Neural cell (in vitro differentiated cells): Measurements from ENCODE around the gene UFD1. TPM values are rescaled to one million over a fixed set of nuclear protein-coding genes. Genes with fewer than 3 reads are reported as not detected.

ENCODE experiments used
- H2AFZ ChIP-seq: fragments of 200-600, 300-800 bp; sonication (generic), shearing (Covaris generic); 2 replicates; pipeline ENCODE4 v1.6.0; 2014; ENCODE audit warnings: low read depth, mild to moderate bottlenecking, antibody characterized with exemption, low read length, moderate library complexity
- H3F3A ChIP-seq: fragments of 200-600 bp; shearing (Covaris generic); 2 replicates; pipeline ENCODE4 v1.6.1; 2016; ENCODE audit warnings: mild to moderate bottlenecking, moderate library complexity, mixed read lengths, antibody characterized with exemption, low read length; ENCODE audit not compliant: insufficient read depth, poor library complexity, severe bottlenecking
- H3K27ac ChIP-seq: fragments of 200-600, 300-800 bp; sonication (generic), shearing (Covaris generic); 2 replicates; pipeline ENCODE4 v1.5.1; 2014; ENCODE audit warnings: mild to moderate bottlenecking, low read length, moderate library complexity
- H3K27me3 ChIP-seq: fragments of 300-800, 200-600 bp; sonication (generic), shearing (Covaris generic); 2 replicates; pipeline ENCODE4 v1.6.0; 2014; ENCODE audit warnings: mild to moderate bottlenecking, low read depth, low read length, moderate library complexity; ENCODE audit not compliant: insufficient read depth
- H3K36me3 ChIP-seq: fragments of 300-800, 200-600 bp; sonication (generic), shearing (Covaris generic); 2 replicates; pipeline ENCODE4 v1.5.1; 2014; ENCODE audit warnings: mild to moderate bottlenecking, antibody characterized with exemption, low read length, moderate library complexity; ENCODE audit not compliant: insufficient read depth
- H3K4me2 ChIP-seq: fragments of 300-800, 200-600 bp; sonication (generic), shearing (Covaris generic); 2 replicates; pipeline ENCODE4 v1.6.0; 2014; ENCODE audit warnings: mild to moderate bottlenecking, low read length
- H3K4me3 ChIP-seq: fragments of 300-800, 200-600 bp; sonication (generic), shearing (Covaris generic); 2 replicates; pipeline ENCODE4 v1.5.1; 2014; ENCODE audit warnings: mild to moderate bottlenecking, low read length, moderate library complexity
- H3K79me2 ChIP-seq: fragments of 200-600 bp; shearing (Covaris generic); replicated peaks from 2 replicates; pipeline ENCODE4 v1.6.0; 2014; ENCODE audit warnings: mild to moderate bottlenecking, low read length, moderate library complexity; ENCODE audit not compliant: insufficient read depth
- H3K9ac ChIP-seq: fragments of 300-800, 200-600 bp; sonication (generic), shearing (Covaris generic); 2 replicates; pipeline ENCODE4 v1.6.1; 2016; ENCODE audit warnings: mild to moderate bottlenecking, low read length, mixed read lengths
- H3K9me2 ChIP-seq: fragments of 200-600 bp; shearing (Covaris generic); 2 replicates; pipeline ENCODE4 v1.6.1; 2016; ENCODE audit warnings: mild to moderate bottlenecking, low read length, mixed read lengths; ENCODE audit not compliant: insufficient read depth
- H3K9me3 ChIP-seq: fragments of 200-600, 300-800 bp; sonication (generic), shearing (Covaris generic); 2 replicates; pipeline ENCODE4 v1.6.1; 2016; ENCODE audit warnings: mild to moderate bottlenecking, mixed run types, low read length, moderate library complexity, mixed read lengths
- H4K20me1 ChIP-seq: fragments of 200-600 bp; shearing (Covaris generic); 2 replicates; pipeline ENCODE4 v1.6.1; 2016; ENCODE audit warnings: mild to moderate bottlenecking, mixed run types; ENCODE audit not compliant: insufficient read depth
- CTCF ChIP-seq: fragments of 450-650 bp; IDR thresholded peaks from 2 replicates; pipeline ENCODE4 v1.5.1; 2014; ENCODE audit warnings: antibody characterized with exemption, mild to moderate bottlenecking, moderate library complexity; ENCODE audit not compliant: poor library complexity, severe bottlenecking
- EP300 ChIP-seq: fragments of 450-650 bp; conservative IDR thresholded peaks from 2 replicates; pipeline ENCODE4 v1.6.1; 2014; ENCODE audit warnings: antibody characterized with exemption, mild to moderate bottlenecking, moderate library complexity; ENCODE audit not compliant: poor library complexity, severe bottlenecking
- EZH2 ChIP-seq: fragments of 200-600, 300-800 bp; shearing (Covaris generic), sonication (generic); IDR thresholded peaks from 2 replicates; pipeline ENCODE4 v1.6.1; 2014; ENCODE audit warnings: antibody characterized with exemption, low read length, borderline replicate concordance, mild to moderate bottlenecking; ENCODE audit not compliant: insufficient read depth, poor library complexity, severe bottlenecking
- MXI1 ChIP-seq: fragments of 450-650 bp; conservative IDR thresholded peaks from 2 replicates; pipeline ENCODE4 v1.6.1; 2014; ENCODE audit warnings: antibody characterized with exemption, mild to moderate bottlenecking; ENCODE audit not compliant: poor library complexity, severe bottlenecking
- POLR2AphosphoS5 ChIP-seq: IDR thresholded peaks from 2 replicates; pipeline ENCODE4 v1.6.1; 2012
- RAD21 ChIP-seq: fragments of 450-650 bp; conservative IDR thresholded peaks from 2 replicates; pipeline ENCODE4 v1.6.1; 2014; ENCODE audit warnings: antibody characterized with exemption, mild to moderate bottlenecking, moderate library complexity
- REST ChIP-seq: IDR thresholded peaks from 2 replicates; pipeline ENCODE4 v1.6.1; 2012; ENCODE audit warnings: borderline replicate concordance
- SMC3 ChIP-seq: fragments of 450-650 bp; conservative IDR thresholded peaks from 2 replicates; pipeline ENCODE4 v1.6.1; 2014; ENCODE audit warnings: antibody characterized with exemption, mild to moderate bottlenecking, moderate library complexity; ENCODE audit not compliant: poor library complexity
- TAF1 ChIP-seq: IDR thresholded peaks from 2 replicates; pipeline ENCODE4 v1.6.1; 2012; ENCODE audit warnings: low read depth
- polyA plus RNA-seq: library from polyadenylated mRNA; depleted of rRNA; stranded (reverse); fragments of >200 nt; gene quantifications from 2 replicates; pipeline ENCODE4 v1.2.3, GENCODE V29; 2014

The UFD1 gene
- polyA plus RNA-seq, 1 donor from 2014 or later: 56.9 TPM

- Histone ChIP-seq H3K9me3 (no peaks in the 10 kb centered on the region), H2AFZ (no peak overlapping the region), H3K79me2 (no peaks in the 10 kb centered on the region), H3K36me3 (peaks cover 3% of the 10 kb centered on the region), H3K9me2 (no peaks in the 10 kb centered on the region), H3K9ac (no peak overlapping the region), H3K27me3 (no peaks in the 10 kb centered on the region), H4K20me1 (no peaks in the 10 kb centered on the region), H3K4me3 (no peak overlapping the region), H3K27ac (no peak overlapping the region), H3F3A (no peaks in the 10 kb centered on the region), H3K4me2 (no peak overlapping the region)
- TF ChIP-seq EZH2 (no peak), CTCF (no peak), RAD21 (no peak)
These were observed 74.3 kb downstream of the UFD1 start for GRCh38 chr22:19404676-19405075.

- Histone ChIP-seq H3K9me3 (no peaks in the 10 kb centered on the region), H3K9ac (no peak overlapping the region), H3K4me2 (no peak overlapping the region), H3K27me3 (no peaks in the 10 kb centered on the region), H3K27ac (no peak overlapping the region), H2AFZ (no peak overlapping the region), H3K79me2 (no peaks in the 10 kb centered on the region), H3K36me3 (peaks cover 4% of the 10 kb centered on the region), H3K4me3 (no peak overlapping the region), H3F3A (no peaks in the 10 kb centered on the region), H4K20me1 (no peaks in the 10 kb centered on the region), H3K9me2 (no peaks in the 10 kb centered on the region)
- TF ChIP-seq REST (no peak), EP300 (no peak), MXI1 (no peak), TAF1 (no peak), EZH2 (no peak), RAD21 (no peak), CTCF (no peak), POLR2AphosphoS5 (no peak), SMC3 (no peak)
These were observed 76.3 kb downstream of the UFD1 start for GRCh38 chr22:19402642-19403191.
